Measurements from ENCODE around the gene LMF1.

LMF1 gene

GRCh38 chr16:896261-897199, 74.3 kb downstream of the LMF1 start:
- TF ChIP-seq ZFX (IDR thresholded peaks at IDR 0.05; ENCODE audit: borderline replicate concordance), result no peak
- TF ChIP-seq CTCF (IDR thresholded peaks at IDR 0.05), result no peak
- no peak overlapping the region for H3K27ac ChIP-seq

DNA sequence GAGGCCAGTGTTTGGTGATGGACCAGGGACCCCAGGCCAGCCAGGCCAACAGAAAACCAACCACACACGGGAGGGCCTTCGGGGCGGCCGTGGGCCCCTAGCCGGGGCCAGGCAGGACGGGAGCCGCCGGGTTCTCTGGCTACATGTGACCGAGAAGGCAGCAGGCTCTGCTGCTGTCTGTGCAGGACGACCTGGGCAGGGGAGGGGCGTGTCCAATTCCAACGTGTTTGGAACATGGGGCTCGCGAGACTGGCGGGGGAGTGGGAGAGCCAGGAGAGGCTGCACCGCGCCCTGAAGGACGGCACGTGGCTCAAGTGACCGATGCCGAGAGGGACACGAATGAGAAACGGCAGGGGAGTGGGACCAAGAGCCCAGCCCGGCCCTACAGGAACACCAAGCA, 75.4 kb downstream of the LMF1 start:
- no peak for TF ChIP-seq CTCF (IDR thresholded peaks at IDR 0.05)
- no peak for TF ChIP-seq ZFX (IDR thresholded peaks at IDR 0.05; ENCODE audit: borderline replicate concordance)

GRCh38 chr16:894841-895240, 75.9 kb downstream of the LMF1 start:
- H3K27ac ChIP-seq, result no peak overlapping the region
- TF ChIP-seq CTCF (IDR thresholded peaks at IDR 0.05) (peak; percentile 31; the same call in 1 of the 2 replicates), ZFX (IDR thresholded peaks at IDR 0.05; ENCODE audit: borderline replicate concordance) (no peak)

More for the DNA sequence above, 75.4 kb downstream of the LMF1 start:
- no peak overlapping the region for H3K27ac ChIP-seq

- H3K27ac ChIP-seq, result no peak overlapping the region
- TF ChIP-seq CTCF (IDR thresholded peaks at IDR 0.05) (no peak), ZFX (IDR thresholded peaks at IDR 0.05; ENCODE audit: borderline replicate concordance) (no peak)
Measured at GRCh38 chr16:894136-894535, 76.6 kb downstream of the LMF1 start.

GRCh38 chr16:893360-893759, 77.4 kb downstream of the LMF1 start:
- TF ChIP-seq CTCF (IDR thresholded peaks at IDR 0.05), result no peak
- TF ChIP-seq ZFX (IDR thresholded peaks at IDR 0.05; ENCODE audit: borderline replicate concordance), result no peak

GRCh38 chr16:892536-893255, 78.1 kb downstream of the LMF1 start:
- no peak overlapping the region for H3K27ac ChIP-seq
- TF ChIP-seq CTCF (IDR thresholded peaks at IDR 0.05) (no peak), ZFX (IDR thresholded peaks at IDR 0.05; ENCODE audit: borderline replicate concordance) (no peak)

More at GRCh38 chr16:893360-893759, 77.4 kb downstream of the LMF1 start:
- no peak overlapping the region for H3K27ac ChIP-seq
